Endothelial cell of umbilical vein (primary cell): Measurements from ENCODE around the gene CSN3.

Source experiments
- EZH2 ChIP-seq: IDR thresholded peaks from 2 replicates; pipeline ENCODE4 v1.6.1; 2012; ENCODE audit warnings: borderline replicate concordance, low read depth, mild to moderate bottlenecking, moderate library complexity, low read length, inconsistent platforms; ENCODE audit not compliant: severe bottlenecking
- FOS ChIP-seq: IDR thresholded peaks from 2 replicates; pipeline ENCODE4 v1.6.1; 2011; ENCODE audit warnings: mild to moderate bottlenecking, low read length, moderate library complexity, borderline replicate concordance; ENCODE audit not compliant: insufficient read depth
- JUN ChIP-seq: IDR thresholded peaks from 2 replicates; pipeline ENCODE4 v1.6.1; 2011; ENCODE audit warnings: borderline replicate concordance, low read depth; ENCODE audit not compliant: insufficient read length, insufficient read depth
- MYC ChIP-seq: IDR thresholded peaks from one replicate; pipeline ENCODE4 v1.6.1; 2011; ENCODE audit warnings: mild to moderate bottlenecking, low read depth, low read length
- POLR2A ChIP-seq: IDR thresholded peaks from 2 replicates; pipeline ENCODE4 v1.6.1; 2012; ENCODE audit warnings: low read depth, mild to moderate bottlenecking, control low read depth, low read length
- POLR2AphosphoS5 ChIP-seq: IDR thresholded peaks from 2 replicates; pipeline ENCODE4 v1.6.1; 2012; ENCODE audit warnings: low read depth, mild to moderate bottlenecking, control low read depth, low read length, moderate library complexity; ENCODE audit not compliant: insufficient read depth
- TF ChIP-seq, protein P1 (sequence below), 2 donors: IDR thresholded peaks; 1 replicate in 1 of 2; 2 replicates in 1 of 2; pipeline ENCODE4 v1.5.1; 2011; ENCODE audit warnings: low read length in 2 of 2, mild to moderate bottlenecking in 2 of 2, moderate library complexity in 2 of 2, control low read depth in 1 of 2, inconsistent platforms in 1 of 2, low read depth in 1 of 2; ENCODE audit not compliant: insufficient read depth in 1 of 2; ENCODE audit errors: extremely low read depth in 1 of 2
- TF ChIP-seq, protein P2 (sequence below): IDR thresholded peaks from 2 replicates; pipeline ENCODE4 v1.6.1; 2011; ENCODE audit not compliant: insufficient read depth, insufficient read length

DNA sequence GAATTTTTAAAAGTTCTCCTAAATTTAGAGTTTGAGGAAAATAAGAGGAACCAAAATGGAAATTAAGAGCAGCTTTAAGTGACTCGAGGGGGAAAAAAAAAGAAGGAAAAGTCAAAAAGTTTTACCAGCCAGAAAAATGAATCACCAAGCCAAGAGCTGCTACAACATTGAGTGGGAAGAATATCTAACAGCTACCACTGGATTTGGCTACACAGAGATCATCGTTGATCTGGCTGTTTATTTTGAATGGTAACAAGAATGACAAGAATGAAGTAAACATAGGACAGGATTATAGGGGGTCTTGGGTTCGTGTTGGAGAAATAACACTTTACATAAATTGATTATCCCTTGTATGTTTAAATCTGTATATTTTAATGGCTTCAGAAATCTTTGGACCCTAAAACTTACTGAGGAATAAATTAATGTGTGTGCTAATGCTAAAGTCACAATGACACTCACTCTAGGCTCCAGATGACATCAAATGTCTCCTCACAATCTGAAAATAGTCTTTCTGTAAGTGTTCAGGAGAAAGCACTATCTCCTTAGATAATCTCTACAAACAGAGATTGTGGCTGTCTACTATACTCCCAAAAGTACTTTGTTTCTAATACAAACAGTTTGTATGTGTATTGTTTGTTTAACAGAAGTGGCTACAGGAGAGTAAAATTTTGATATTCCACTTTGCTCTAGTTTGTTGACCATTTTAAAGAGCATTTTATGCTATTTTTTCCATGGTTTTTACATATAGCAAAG lies 3.1 kb upstream of the CSN3 start:
- TF ChIP-seq POLR2AphosphoS5 (no peak), JUN (no peak), POLR2A (no peak), MYC (no peak), EZH2 (no peak), FOS (no peak)
- TF ChIP-seq, protein P1, sequence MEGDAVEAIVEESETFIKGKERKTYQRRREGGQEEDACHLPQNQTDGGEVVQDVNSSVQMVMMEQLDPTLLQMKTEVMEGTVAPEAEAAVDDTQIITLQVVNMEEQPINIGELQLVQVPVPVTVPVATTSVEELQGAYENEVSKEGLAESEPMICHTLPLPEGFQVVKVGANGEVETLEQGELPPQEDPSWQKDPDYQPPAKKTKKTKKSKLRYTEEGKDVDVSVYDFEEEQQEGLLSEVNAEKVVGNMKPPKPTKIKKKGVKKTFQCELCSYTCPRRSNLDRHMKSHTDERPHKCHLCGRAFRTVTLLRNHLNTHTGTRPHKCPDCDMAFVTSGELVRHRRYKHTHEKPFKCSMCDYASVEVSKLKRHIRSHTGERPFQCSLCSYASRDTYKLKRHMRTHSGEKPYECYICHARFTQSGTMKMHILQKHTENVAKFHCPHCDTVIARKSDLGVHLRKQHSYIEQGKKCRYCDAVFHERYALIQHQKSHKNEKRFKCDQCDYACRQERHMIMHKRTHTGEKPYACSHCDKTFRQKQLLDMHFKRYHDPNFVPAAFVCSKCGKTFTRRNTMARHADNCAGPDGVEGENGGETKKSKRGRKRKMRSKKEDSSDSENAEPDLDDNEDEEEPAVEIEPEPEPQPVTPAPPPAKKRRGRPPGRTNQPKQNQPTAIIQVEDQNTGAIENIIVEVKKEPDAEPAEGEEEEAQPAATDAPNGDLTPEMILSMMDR (IDR thresholded peaks at IDR 0.05; ENCODE audit: extremely low read depth in 1 of 2, insufficient read depth in 1 of 2, low read depth in 1 of 2, low read length in 2 of 2): no peak
- TF ChIP-seq, protein P2, sequence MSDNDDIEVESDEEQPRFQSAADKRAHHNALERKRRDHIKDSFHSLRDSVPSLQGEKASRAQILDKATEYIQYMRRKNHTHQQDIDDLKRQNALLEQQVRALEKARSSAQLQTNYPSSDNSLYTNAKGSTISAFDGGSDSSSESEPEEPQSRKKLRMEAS: no peak
